K562 (cell line): ENCODE results near the gene BCL7C. TPM values are rescaled to one million over a fixed set of nuclear protein-coding genes. Genes with fewer than 3 reads are reported as not detected.

Experiments
- ARNT ChIP-seq, 2 experiments: fragments of 450-650 bp; IDR thresholded peaks; 2 replicates each; pipeline ENCODE4 v1.6.1; 2016; ENCODE audit warnings: mild to moderate bottlenecking in 1 of 2
- ATF2 ChIP-seq: sonication (generic); formaldehyde crosslinking; IDR thresholded peaks from 2 replicates; pipeline ENCODE4 v1.8.1; 2022; ENCODE audit warnings: missing genetic modification reagents
- ATF6 ChIP-seq: sonication (generic); formaldehyde crosslinking; IDR thresholded peaks from 2 replicates; pipeline ENCODE4 v1.4.0; 2020; ENCODE audit warnings: mild to moderate bottlenecking, missing genetic modification reagents
- CAMTA2 ChIP-seq: fragments of 250-450 bp; sonication (Bioruptor Pico); conservative IDR thresholded peaks from 2 replicates; pipeline ENCODE4 v1.5.1; 2022
- CHD1 ChIP-seq: fragments of 200-600 bp; sonication (generic); IDR thresholded peaks from one replicate; pipeline ENCODE4 v1.6.1; 2012; ENCODE audit warnings: mild to moderate bottlenecking, moderate library complexity, low read length, inconsistent platforms
- FOS ChIP-seq: IDR thresholded peaks from 3 replicates; pipeline ENCODE4 v1.6.1; 2011; ENCODE audit not compliant: insufficient read length; ENCODE audit errors: extremely low read depth
- KLF1 ChIP-seq: fragments of 450-650 bp; IDR thresholded peaks from 2 replicates; pipeline ENCODE4 v1.6.1; 2016; ENCODE audit warnings: missing genetic modification characterization, missing compliant biosample characterization
- NFXL1 ChIP-seq: fragments of 450-650 bp; formaldehyde crosslinking; IDR thresholded peaks from 2 replicates; pipeline ENCODE4 v1.4.0; 2021; ENCODE audit warnings: mild to moderate bottlenecking
- NKRF ChIP-seq: fragments of 450-650 bp; IDR thresholded peaks from 2 replicates; pipeline ENCODE4 v1.6.1; 2016; ENCODE audit warnings: borderline replicate concordance
- PRPF4 ChIP-seq: fragments of 200-400 bp; formaldehyde crosslinking; IDR thresholded peaks from one replicate; pipeline ENCODE4 v1.6.1; 2017; ENCODE audit warnings: low read length, low read depth, mild to moderate bottlenecking; ENCODE audit not compliant: insufficient read depth, poor library complexity, severe bottlenecking
- TFAM ChIP-seq: fragments of 250-450 bp; sonication (Bioruptor Pico); conservative IDR thresholded peaks from 2 replicates; pipeline ENCODE4 v1.5.0; 2021; ENCODE audit warnings: mild to moderate bottlenecking, moderate library complexity
- WHSC1 ChIP-seq: IDR thresholded peaks from one replicate; pipeline ENCODE4 v1.6.1; 2012; ENCODE audit warnings: low read length, control low read depth, inconsistent platforms
- ZNF146 ChIP-seq: IDR thresholded peaks from one replicate; pipeline ENCODE4 v1.6.1; 2018; ENCODE audit warnings: missing compliant biosample characterization; ENCODE audit not compliant: unreplicated experiment
- ZNF165 ChIP-seq: fragments of 250-450 bp; sonication (Bioruptor Pico); IDR thresholded peaks from 2 replicates; pipeline ENCODE4 v1.4.0; 2020; ENCODE audit warnings: borderline replicate concordance
- polyA plus RNA-seq, 8 experiments: library from polyadenylated mRNA; depleted of rRNA in 4 of 8; stranded (reverse) in 5 of 8; unstranded in 3 of 8; fragments of >200 nt; fragmentation: Nextera tagmentation in 2 of 8; fragmentation: Illumina TruSeq in 1 of 8; extraction: Ambion mirVana in 2 of 8; extraction: Trizol in 1 of 8; gene quantifications; 2 replicates each; pipeline versions ENCODE4 v1.2.1 to v1.2.3, GENCODE V29; 2011 to 2014; ENCODE audit warnings: inconsistent platforms in 1 of 8, missing spikeins in 1 of 8
- total RNA-seq, 7 experiments: library from RNA; depleted of rRNA in 6 of 7; stranded (reverse); fragments of >200 nt in 6 of 7; fragmentation: Illumina TruSeq in 2 of 7; extraction: Trizol in 2 of 7; gene quantifications; 2 replicates each; pipeline versions ENCODE4 v1.2.1 to v1.2.3, GENCODE V29; 2011 to 2021; ENCODE audit warnings: low replicate concordance in 1 of 7
- TF ChIP-seq, protein P1 (sequence below), 2 experiments: fragments of 450-650 bp in 1 of 2; sonication (generic) in 1 of 2; formaldehyde crosslinking in 1 of 2; IDR thresholded peaks in 1 of 2; conservative IDR thresholded peaks in 1 of 2; 2 replicates each; pipeline versions ENCODE4 v1.6.1 to v1.8.1; 2016 to 2023; ENCODE audit warnings: mild to moderate bottlenecking in 2 of 2, moderate library complexity in 2 of 2, inconsistent platforms in 1 of 2, missing genetic modification reagents in 1 of 2
- TF ChIP-seq, protein P2 (sequence below): IDR thresholded peaks from 2 replicates; pipeline ENCODE4 v1.6.1; 2016; ENCODE audit warnings: missing genetic modification characterization, missing compliant biosample characterization
- TF ChIP-seq, protein P3 (sequence below): sonication (generic); formaldehyde crosslinking; IDR thresholded peaks from 2 replicates; pipeline ENCODE4 v1.8.1; 2023; ENCODE audit warnings: mild to moderate bottlenecking, missing genetic modification reagents, moderate library complexity

The BCL7C gene
- total and polyA plus RNA-seq, 9 of the 15 experiments (the other 6 are each of a cell fraction or from before 2014, with no cell fraction given): 1.7 to 85.8 (median 19.6) TPM

- TF ChIP-seq, protein P1, sequence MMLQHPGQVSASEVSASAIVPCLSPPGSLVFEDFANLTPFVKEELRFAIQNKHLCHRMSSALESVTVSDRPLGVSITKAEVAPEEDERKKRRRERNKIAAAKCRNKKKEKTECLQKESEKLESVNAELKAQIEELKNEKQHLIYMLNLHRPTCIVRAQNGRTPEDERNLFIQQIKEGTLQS (IDR thresholded peaks at IDR 0.05): no peak
- TF ChIP-seq, protein P1 (CRISPR knock-in tag; conservative IDR thresholded peaks at IDR 0.05): no peak; the same call in 1 of the 2 replicates
- TF ChIP-seq PRPF4 (peak; percentile 45), ATF2 (CRISPR knock-in tag) (no peak), KLF1 (peak; percentile 87), ZNF146 (CRISPR knock-in tag) (no peak), NKRF (peak; percentile 82; the same call in 1 of the 2 replicates), ATF6 (CRISPR knock-in tag) (peak; percentile 91), TFAM (CRISPR knock-in tag) (no peak), WHSC1 (no peak), ARNT (IDR thresholded peaks at IDR 0.05) (no peak), CAMTA2 (CRISPR knock-in tag) (no peak), NFXL1 (no peak), CHD1 (no peak), ZNF165 (CRISPR knock-in tag) (no peak), FOS (no peak)
- TF ChIP-seq, protein P2, sequence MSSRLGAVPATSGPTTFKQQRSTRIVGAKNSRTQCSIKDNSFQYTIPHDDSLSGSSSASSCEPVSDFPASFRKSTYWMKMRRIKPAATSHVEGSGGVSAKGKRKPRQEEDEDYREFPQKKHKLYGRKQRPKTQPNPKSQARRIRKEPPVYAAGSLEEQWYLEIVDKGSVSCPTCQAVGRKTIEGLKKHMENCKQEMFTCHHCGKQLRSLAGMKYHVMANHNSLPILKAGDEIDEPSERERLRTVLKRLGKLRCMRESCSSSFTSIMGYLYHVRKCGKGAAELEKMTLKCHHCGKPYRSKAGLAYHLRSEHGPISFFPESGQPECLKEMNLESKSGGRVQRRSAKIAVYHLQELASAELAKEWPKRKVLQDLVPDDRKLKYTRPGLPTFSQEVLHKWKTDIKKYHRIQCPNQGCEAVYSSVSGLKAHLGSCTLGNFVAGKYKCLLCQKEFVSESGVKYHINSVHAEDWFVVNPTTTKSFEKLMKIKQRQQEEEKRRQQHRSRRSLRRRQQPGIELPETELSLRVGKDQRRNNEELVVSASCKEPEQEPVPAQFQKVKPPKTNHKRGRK (tag): no peak
- TF ChIP-seq, protein P3, sequence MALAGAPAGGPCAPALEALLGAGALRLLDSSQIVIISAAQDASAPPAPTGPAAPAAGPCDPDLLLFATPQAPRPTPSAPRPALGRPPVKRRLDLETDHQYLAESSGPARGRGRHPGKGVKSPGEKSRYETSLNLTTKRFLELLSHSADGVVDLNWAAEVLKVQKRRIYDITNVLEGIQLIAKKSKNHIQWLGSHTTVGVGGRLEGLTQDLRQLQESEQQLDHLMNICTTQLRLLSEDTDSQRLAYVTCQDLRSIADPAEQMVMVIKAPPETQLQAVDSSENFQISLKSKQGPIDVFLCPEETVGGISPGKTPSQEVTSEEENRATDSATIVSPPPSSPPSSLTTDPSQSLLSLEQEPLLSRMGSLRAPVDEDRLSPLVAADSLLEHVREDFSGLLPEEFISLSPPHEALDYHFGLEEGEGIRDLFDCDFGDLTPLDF (CRISPR knock-in tag): no peak
These were observed 18.8 kb downstream of the BCL7C start (continued) for GRCh38 chr16:30874821-30875717.
